Osteocyte (in vitro differentiated cells): ENCODE results near the gene APOC4. TPM values are rescaled to one million over a fixed set of nuclear protein-coding genes. Genes with fewer than 3 reads are reported as not detected.
A peak's percentile ranks its signal among the peaks of the same experiment; 100 is the strongest.
"Not testable (repeated sequence)": the region's sequence is repeated elsewhere in the genome, so short reads cannot be mapped to it uniquely, and the experiment has no call there.

ENCODE experiments used
- DNase-seq: peaks from one replicate; pipeline ENCODE4 v3.0.0; 2021; ENCODE audit warnings: mixed read lengths; ENCODE audit not compliant: unreplicated experiment; ENCODE audit errors: extremely low spot score
- H3K27ac Mint-ChIP-seq: one replicate; pipeline ENCODE4 v1.8.0; 2021; ENCODE audit warnings: mild to moderate bottlenecking, mixed read lengths; ENCODE audit not compliant: unreplicated experiment
- H3K27me3 Mint-ChIP-seq: one replicate; pipeline ENCODE4 v1.8.0; 2021; ENCODE audit warnings: mixed read lengths; ENCODE audit not compliant: unreplicated experiment
- H3K36me3 Mint-ChIP-seq: one replicate; pipeline ENCODE4 v1.8.0; 2021; ENCODE audit warnings: mixed read lengths; ENCODE audit not compliant: unreplicated experiment
- H3K4me1 Mint-ChIP-seq: one replicate; pipeline ENCODE4 v1.8.0; 2021; ENCODE audit warnings: mixed read lengths; ENCODE audit not compliant: unreplicated experiment
- H3K4me3 Mint-ChIP-seq: one replicate; pipeline ENCODE4 v1.8.0; 2021; ENCODE audit warnings: mild to moderate bottlenecking, moderate library complexity, mixed read lengths; ENCODE audit not compliant: unreplicated experiment
- H3K9me3 Mint-ChIP-seq: one replicate; pipeline ENCODE4 v1.8.0; 2021; ENCODE audit warnings: mixed read lengths; ENCODE audit not compliant: unreplicated experiment
- CTCF ChIP-seq: fragments of 200-600 bp; sonication (generic); IDR thresholded peaks from 2 replicates; pipeline ENCODE4 v1.5.0; 2021; ENCODE audit warnings: antibody characterized with exemption, mild to moderate bottlenecking, moderate library complexity
- total RNA-seq: library from RNA; stranded (reverse); gene quantifications from 2 replicates; pipeline ENCODE4 v1.2.1, GENCODE V29; 2021

APOC4 gene
- total RNA-seq, 1 donor from 2014 or later, result not detected

- H3K27me3 Mint-ChIP-seq, result peaks cover 3% of the 10 kb centered on the region
- no peaks in the 10 kb centered on the region for H3K36me3 Mint-ChIP-seq
- peaks cover 45% of the 10 kb centered on the region for H3K4me1 Mint-ChIP-seq
- no peak for DNase-seq
- no peak overlapping the region for H3K27ac Mint-ChIP-seq
- no peaks in the 10 kb centered on the region for H3K9me3 Mint-ChIP-seq
- H3K4me3 Mint-ChIP-seq, result no peak overlapping the region
- no peak for TF ChIP-seq CTCF
These were observed 32.3 kb upstream of the APOC4 start for GRCh38 chr19:44909775-44910174.

GRCh38 chr19:44911896-44912295 is 30.1 kb upstream of the APOC4 start:
- not testable (repeated sequence) for H3K9me3 Mint-ChIP-seq, DNase-seq, H3K27me3 Mint-ChIP-seq, H3K36me3 Mint-ChIP-seq, H3K4me3 Mint-ChIP-seq
- peak overlapping the region; percentile 10 for H3K27ac Mint-ChIP-seq
- H3K4me1 Mint-ChIP-seq, result peaks cover 33% of the 10 kb centered on the region

- Mint-ChIP-seq H3K36me3 (no peaks in the 10 kb centered on the region), H3K9me3 (no peaks in the 10 kb centered on the region), H3K4me1 (peaks cover 33% of the 10 kb centered on the region), H3K4me3 (no peak overlapping the region), H3K27ac (no peak overlapping the region), H3K27me3 (no peaks in the 10 kb centered on the region)
- DNase-seq, result no peak
- TF ChIP-seq CTCF, result no peak
These were observed 29.2 kb upstream of the APOC4 start for GRCh38 chr19:44912854-44913253.

- peaks cover 33% of the 10 kb centered on the region for H3K4me1 Mint-ChIP-seq
- H3K36me3 Mint-ChIP-seq, H3K9me3 Mint-ChIP-seq, H3K27ac Mint-ChIP-seq, DNase-seq, H3K27me3 Mint-ChIP-seq: not testable (repeated sequence)
- H3K4me3 Mint-ChIP-seq, result peak overlapping the region; percentile 2
These were observed 28.3 kb upstream of the APOC4 start for GRCh38 chr19:44913512-44914432.

- H3K4me1 Mint-ChIP-seq, result peaks cover 31% of the 10 kb centered on the region
- H3K27me3 Mint-ChIP-seq, H3K36me3 Mint-ChIP-seq, H3K9me3 Mint-ChIP-seq: not testable (repeated sequence)
- H3K4me3 Mint-ChIP-seq, result peak within 1 kb of the TSS; percentile 84
- peak within 1 kb of the TSS; percentile 87 for H3K27ac Mint-ChIP-seq
- peak; percentile 92 for DNase-seq
These were observed 27.4 kb upstream of the APOC4 start, which contains the start of gene APOC1 for GRCh38 chr19:44914433-44915206. Gene APOC1 (plus strand): TSS chr19:44914608. CDS start chr19:44914892, 284 bp downstream.

GRCh38 chr19:44924243-44924725 is 17.8 kb upstream of the APOC4 start:
- Mint-ChIP-seq H3K27ac (no peak overlapping the region), H3K27me3 (peaks cover 5% of the 10 kb centered on the region), H3K4me1 (peaks cover 26% of the 10 kb centered on the region), H3K4me3 (no peak overlapping the region), H3K36me3 (no peaks in the 10 kb centered on the region), H3K9me3 (no peaks in the 10 kb centered on the region)
- no peak for TF ChIP-seq CTCF
- no peak for DNase-seq
